ENCODE results near the gene IL17C. TPM values are rescaled to one million over a fixed set of nuclear protein-coding genes. Genes with fewer than 3 reads are reported as not detected.
A peak's percentile ranks its signal among the peaks of the same experiment; 100 is the strongest.

IL17C gene
- total RNA-seq, 1 donor from 2014 or later: not detected

DNA sequence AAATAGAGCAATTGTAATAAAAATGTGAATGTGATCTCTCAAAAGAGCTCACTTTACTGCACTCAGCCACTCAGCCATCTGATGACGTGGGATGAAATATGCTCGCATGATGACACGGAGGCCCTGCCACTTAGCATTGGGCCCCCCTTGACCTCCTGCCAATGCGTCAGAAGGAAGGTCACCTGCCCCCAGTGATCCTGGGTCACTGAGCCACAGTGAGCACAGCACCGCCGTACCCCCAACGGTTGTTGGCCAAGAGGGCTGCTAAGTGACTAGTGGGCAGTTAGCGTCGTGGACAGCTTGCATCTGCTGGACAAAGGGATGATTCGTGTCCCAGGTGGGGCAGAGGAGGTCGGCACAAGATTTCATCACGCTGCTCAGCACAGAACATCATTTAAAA, 45.3 kb upstream of the IL17C start:
- Mint-ChIP-seq H3K4me3 (ENCODE audit: unreplicated experiment) (peak overlapping the region; percentile 61), H3K27me3 (ENCODE audit: unreplicated experiment) (peaks cover 11% of the 10 kb centered on the region), H3K9me3 (ENCODE audit: unreplicated experiment) (peaks cover 4% of the 10 kb centered on the region), H3K36me3 (ENCODE audit: unreplicated experiment) (peaks cover 5% of the 10 kb centered on the region), H3K4me1 (ENCODE audit: low read depth, unreplicated experiment) (peaks cover 7% of the 10 kb centered on the region), H3K27ac (ENCODE audit: unreplicated experiment) (peak overlapping the region; percentile 67)
- DNase-seq: no peak
- TF ChIP-seq, protein P1, sequence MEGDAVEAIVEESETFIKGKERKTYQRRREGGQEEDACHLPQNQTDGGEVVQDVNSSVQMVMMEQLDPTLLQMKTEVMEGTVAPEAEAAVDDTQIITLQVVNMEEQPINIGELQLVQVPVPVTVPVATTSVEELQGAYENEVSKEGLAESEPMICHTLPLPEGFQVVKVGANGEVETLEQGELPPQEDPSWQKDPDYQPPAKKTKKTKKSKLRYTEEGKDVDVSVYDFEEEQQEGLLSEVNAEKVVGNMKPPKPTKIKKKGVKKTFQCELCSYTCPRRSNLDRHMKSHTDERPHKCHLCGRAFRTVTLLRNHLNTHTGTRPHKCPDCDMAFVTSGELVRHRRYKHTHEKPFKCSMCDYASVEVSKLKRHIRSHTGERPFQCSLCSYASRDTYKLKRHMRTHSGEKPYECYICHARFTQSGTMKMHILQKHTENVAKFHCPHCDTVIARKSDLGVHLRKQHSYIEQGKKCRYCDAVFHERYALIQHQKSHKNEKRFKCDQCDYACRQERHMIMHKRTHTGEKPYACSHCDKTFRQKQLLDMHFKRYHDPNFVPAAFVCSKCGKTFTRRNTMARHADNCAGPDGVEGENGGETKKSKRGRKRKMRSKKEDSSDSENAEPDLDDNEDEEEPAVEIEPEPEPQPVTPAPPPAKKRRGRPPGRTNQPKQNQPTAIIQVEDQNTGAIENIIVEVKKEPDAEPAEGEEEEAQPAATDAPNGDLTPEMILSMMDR (IDR thresholded peaks at IDR 0.05; ENCODE audit: partially characterized antibody, unreplicated experiment): no peak

DNA sequence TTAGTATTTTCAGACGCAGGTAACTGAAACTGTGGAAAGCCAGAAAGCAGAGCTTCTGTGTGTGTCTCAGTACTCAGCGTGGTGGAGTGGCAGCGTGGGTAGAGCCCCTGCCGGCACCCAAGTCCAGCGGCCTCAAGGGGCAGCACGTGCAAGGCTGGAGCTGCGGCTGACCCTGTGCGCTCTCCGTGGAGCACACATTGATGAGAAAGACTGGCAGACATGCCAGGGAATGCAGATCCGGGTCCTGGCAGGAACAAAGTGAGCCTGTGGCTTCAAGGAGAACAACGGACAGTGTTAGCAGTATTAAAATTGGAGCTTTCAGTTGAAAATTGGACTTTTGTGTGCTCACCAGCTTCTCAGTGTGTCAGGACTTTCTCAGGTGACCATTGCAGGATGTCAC, 44.9 kb upstream of the IL17C start:
- Mint-ChIP-seq H3K27me3 (ENCODE audit: unreplicated experiment) (peaks cover 10% of the 10 kb centered on the region), H3K4me3 (ENCODE audit: unreplicated experiment) (no peak overlapping the region), H3K36me3 (ENCODE audit: unreplicated experiment) (peaks cover 1% of the 10 kb centered on the region), H3K4me1 (ENCODE audit: low read depth, unreplicated experiment) (peaks cover 7% of the 10 kb centered on the region), H3K27ac (ENCODE audit: unreplicated experiment) (no peak overlapping the region), H3K9me3 (ENCODE audit: unreplicated experiment) (peaks cover 5% of the 10 kb centered on the region)
- TF ChIP-seq, protein P1 (IDR thresholded peaks at IDR 0.05; ENCODE audit: partially characterized antibody, unreplicated experiment): no peak
- DNase-seq: no peak

DNA sequence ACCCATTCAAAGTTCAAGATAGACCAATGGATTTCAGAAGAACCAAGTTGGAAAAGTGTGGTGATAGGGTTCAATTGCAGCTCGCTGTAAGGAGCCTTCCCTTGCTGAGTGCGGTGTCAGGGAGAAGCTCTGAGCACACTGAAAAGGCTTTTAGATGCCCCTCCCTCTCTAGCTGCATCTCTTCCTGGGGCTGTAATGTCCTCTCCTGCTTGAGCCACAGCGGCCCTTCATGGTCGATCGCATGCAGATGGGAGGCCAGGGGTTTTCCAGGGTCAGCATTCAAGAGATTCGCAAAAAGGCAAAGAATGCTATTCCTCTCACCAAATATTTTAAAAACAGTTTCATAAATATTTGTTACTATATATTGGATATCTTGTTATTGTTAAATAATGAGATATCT, 44.5 kb upstream of the IL17C start:
- Mint-ChIP-seq H3K27ac (ENCODE audit: unreplicated experiment) (no peak overlapping the region), H3K4me1 (ENCODE audit: low read depth, unreplicated experiment) (peaks cover 7% of the 10 kb centered on the region), H3K36me3 (ENCODE audit: unreplicated experiment) (no peaks in the 10 kb centered on the region), H3K4me3 (ENCODE audit: unreplicated experiment) (no peak overlapping the region), H3K27me3 (ENCODE audit: unreplicated experiment) (peaks cover 9% of the 10 kb centered on the region), H3K9me3 (ENCODE audit: unreplicated experiment) (peaks cover 5% of the 10 kb centered on the region)
- TF ChIP-seq, protein P1 (IDR thresholded peaks at IDR 0.05; ENCODE audit: partially characterized antibody, unreplicated experiment): no peak
- DNase-seq: no peak

DNA sequence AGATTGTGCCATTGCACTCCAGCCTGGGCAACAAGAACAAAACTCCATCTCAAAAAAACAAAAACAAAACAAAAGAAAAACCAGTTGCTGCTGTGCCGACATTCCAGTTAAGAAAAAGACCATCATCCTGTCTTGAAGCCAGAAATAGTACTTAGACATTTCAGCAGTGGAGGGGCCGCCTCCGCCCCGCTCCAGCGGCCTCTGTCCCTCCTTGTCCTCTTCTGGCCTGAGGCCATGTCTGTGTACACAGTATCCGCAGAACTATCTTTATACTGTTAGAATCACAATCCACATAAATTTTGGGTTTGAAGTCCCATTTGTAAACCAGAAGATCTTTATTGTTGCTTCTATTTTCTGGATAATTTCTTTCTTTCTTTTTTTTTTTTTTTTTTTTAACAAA, 43.3 kb upstream of the IL17C start:
- Mint-ChIP-seq H3K9me3 (ENCODE audit: unreplicated experiment) (peaks cover 1% of the 10 kb centered on the region), H3K27me3 (ENCODE audit: unreplicated experiment) (peaks cover 2% of the 10 kb centered on the region), H3K36me3 (ENCODE audit: unreplicated experiment) (peaks cover 5% of the 10 kb centered on the region), H3K27ac (ENCODE audit: unreplicated experiment) (no peak overlapping the region), H3K4me3 (ENCODE audit: unreplicated experiment) (no peak overlapping the region), H3K4me1 (ENCODE audit: low read depth, unreplicated experiment) (peaks cover 7% of the 10 kb centered on the region)
- TF ChIP-seq, protein P1 (IDR thresholded peaks at IDR 0.05; ENCODE audit: partially characterized antibody, unreplicated experiment): no peak
- no peak for DNase-seq

DNA sequence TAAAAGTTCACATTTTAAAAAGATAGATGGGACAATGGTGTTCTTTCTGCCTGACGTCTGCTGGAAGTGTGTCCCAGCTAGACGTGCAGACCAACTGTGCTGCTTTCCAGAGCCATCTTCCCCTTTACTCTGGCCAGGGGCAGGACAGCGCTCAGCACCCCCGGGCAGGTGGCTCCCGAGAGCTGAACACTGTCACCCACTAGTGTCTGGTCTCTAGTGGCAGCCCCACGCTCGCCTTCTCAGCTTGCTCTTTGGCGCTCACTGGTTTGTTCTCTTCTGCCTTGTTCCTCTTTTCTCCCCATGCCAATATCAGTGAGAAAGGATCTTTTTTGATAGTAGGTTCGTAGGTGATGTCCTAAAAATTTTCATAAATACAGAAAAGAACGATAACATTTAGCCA, 42.5 kb upstream of the IL17C start:
- Mint-ChIP-seq H3K27ac (ENCODE audit: unreplicated experiment) (no peak overlapping the region), H3K27me3 (ENCODE audit: unreplicated experiment) (peaks cover 2% of the 10 kb centered on the region), H3K4me1 (ENCODE audit: low read depth, unreplicated experiment) (peaks cover 7% of the 10 kb centered on the region), H3K36me3 (ENCODE audit: unreplicated experiment) (peaks cover 5% of the 10 kb centered on the region), H3K4me3 (ENCODE audit: unreplicated experiment) (no peak overlapping the region), H3K9me3 (ENCODE audit: unreplicated experiment) (peaks cover 1% of the 10 kb centered on the region)
- TF ChIP-seq, protein P1 (IDR thresholded peaks at IDR 0.05; ENCODE audit: partially characterized antibody, unreplicated experiment): no peak
- no peak for DNase-seq

Data from glutamatergic neuron (in vitro differentiated cells).